Activated CD4-positive, CD25-positive, alpha-beta regulatory T cell treated with anti-CD3 and anti-CD28 coated beads, Interleukin-2, amount 50 U/mL, for 72 hours (primary cell): ENCODE results near the gene NRK.
"Not testable (repeated sequence)": the region's sequence is repeated elsewhere in the genome, so short reads cannot be mapped to it uniquely, and the experiment has no call there.

ENCODE experiments used
- DNase-seq: peaks from one replicate; pipeline ENCODE4 v3.0.0; 2021

NRK gene

GRCh38 chrX:105909576-105909975, 87.2 kb downstream of the NRK start:
- DNase-seq, result no peak

DNA sequence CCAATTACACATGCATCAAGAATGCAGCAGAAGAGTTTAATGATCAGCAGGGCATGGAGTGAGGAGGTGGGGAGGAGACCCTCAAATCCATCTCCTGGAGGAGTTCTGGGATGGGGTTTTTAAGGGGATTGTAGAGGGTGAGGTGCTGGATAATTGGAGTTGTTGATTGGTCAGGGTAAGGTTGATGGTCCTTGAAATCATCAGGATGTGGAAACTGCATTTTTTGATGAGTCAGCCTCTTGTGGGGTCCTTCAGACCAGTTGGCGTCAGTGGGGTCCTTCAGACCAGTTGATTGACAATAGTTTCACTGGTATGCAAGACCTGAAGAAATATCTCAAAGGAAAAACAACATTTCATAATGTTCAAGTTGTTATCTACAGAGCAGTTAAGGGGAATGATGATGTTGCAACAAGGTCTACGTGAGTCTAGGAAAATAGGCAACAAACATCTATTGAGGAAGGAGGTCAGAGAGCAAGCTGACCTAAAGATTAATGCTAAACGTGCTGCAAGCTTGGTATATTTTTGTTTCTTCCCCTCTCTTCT, 88.3 kb downstream of the NRK start:
- DNase-seq, result no peak

GRCh38 chrX:105945266-105945665, 122.9 kb downstream of the NRK start:
- no peak for DNase-seq

DNA sequence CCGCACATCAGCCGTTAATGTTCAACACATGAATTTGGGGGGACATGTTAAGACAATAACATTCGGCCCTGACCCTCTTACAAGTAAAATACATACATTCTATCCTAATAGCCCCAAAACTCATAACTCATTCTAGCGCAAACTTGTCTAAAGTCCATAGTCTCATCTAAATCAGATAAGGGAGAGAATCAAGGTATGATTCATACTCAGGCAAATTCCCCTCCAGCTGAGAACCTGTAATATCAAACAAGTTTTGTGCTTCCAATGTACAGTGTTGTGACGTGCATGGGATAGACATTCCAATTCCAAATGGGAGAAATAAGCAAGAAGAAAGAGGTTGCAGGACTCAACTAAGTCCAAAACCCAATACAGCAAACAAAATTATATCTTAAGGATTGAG, 147.1 kb downstream of the NRK start:
- no peak for DNase-seq

- DNase-seq, result no peak
These were observed 150.5 kb downstream of the NRK start for GRCh38 chrX:105972690-105973386.

DNA sequence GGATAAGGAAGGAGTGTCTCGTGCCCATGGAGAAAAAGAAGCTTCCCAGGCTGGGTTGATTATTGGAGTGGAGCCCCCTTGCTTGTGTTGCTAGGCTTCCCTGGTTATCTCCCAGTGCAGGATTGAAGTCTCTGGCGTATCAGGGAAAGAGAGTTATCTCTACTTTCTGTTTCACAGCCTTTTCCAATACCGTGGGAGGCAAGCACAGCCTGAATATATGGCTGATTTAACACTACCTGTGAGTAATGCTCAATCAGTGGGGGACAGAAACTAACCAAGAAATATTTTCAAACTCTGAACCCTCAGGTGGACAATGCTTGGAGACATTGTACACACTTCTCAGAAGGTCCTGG, 151.0 kb downstream of the NRK start:
- DNase-seq, result no peak

DNA sequence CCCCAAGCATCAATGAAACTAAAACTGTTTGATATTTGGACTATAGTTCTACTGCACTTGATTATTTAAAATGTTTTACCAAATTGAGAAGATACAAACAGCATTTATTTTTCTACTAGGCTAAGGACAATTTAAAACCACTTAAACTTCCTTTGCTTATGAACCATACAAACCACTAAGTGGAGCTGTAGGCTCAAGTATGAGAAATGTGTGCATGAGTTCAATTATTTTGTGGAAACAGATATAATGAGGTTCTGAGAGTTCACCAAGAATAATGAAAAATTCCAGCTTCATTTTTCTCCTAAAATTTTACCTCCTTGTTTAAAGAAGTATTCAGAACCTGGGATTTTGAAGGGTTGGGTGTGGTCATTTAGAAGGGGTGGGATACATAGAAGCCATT, 153.0 kb downstream of the NRK start:
- DNase-seq, result no peak

- DNase-seq, result no peak
These were observed 159.6 kb downstream of the NRK start for GRCh38 chrX:105981772-105982485.

DNA sequence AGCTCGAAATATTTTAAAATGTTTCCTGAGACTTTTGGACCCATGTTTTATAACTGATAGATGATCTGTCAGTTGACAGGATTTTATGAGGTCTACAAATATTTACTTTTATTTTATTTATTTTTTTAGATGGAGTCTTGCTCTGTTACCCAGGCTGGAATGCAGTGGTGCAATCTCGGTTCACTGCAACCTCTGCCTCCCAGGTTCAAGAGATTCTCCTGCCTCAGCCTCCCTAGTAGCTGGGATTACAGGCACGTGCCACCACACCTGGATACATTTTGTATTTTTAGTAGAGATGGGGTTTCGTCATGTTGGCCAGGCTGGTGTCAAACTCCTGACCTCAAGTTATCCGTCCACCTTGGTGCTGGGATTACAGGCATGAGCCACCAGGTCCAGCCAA, 166.1 kb downstream of the NRK start:
- not testable (repeated sequence) for DNase-seq

DNA sequence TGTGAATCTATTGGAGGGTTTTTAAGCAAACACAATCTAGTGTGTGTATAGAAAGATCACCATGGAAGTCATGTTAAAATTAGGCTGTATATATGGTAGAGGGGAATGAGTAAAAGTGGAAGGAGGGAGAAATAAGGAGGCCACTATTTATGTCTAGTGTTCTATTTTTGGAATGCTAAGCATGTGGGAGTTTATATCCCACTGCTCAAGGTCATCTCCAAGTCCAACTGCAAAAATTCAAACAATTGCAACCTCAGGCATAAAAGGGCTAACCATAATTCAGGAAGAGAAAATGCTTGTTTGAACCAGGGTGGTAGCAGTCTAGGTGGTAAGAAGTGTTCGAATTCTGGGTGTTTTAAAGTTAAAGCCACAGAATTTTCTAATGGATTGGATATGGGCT, 177.0 kb downstream of the NRK start:
- no peak for DNase-seq

GRCh38 chrX:106000203-106000602, 177.9 kb downstream of the NRK start:
- no peak for DNase-seq

DNA sequence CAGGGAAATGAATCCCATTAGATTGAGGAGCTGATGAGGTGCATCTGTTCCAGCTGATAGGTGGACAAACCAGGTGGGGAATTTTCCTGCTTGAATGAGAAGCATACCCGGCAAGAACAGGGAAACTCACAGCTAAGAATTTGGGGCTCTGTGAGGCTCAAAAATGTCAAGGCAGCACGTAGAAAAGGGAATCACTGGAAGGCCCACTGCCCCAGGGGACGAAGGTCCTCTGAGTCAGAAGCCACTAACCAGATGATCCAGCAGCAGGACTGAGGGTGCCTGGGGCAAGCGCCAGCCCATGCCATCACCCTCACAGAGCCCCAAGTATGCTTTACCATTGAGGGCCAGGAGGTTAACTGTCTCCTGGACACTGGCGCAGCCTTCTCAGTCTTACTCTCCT, 178.3 kb downstream of the NRK start:
- not testable (repeated sequence) for DNase-seq

GRCh38 chrX:106005684-106006083, 183.3 kb downstream of the NRK start:
- DNase-seq, result no peak

DNA sequence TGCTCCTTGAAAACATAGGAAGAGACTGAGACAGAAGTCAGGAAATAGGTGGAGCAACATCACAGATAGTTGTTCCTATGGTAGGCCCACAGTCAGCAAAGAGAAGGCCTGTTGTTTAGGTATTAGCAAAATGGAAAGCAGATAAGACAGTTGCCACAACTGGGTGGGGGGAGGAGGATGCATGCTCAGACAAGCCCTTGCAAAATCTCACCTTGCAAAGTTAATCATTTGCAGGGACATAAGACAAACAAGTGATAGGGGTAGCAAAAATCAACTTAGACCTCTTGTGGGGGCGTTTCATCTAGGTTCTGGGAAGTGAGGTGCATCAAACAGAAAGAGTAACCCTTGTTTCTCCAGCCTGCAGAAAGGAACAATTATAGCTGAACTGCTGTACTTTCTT, 185.5 kb downstream of the NRK start:
- DNase-seq, result no peak
